Stimulated activated CD8-positive, alpha-beta memory T cell treated with anti-CD3 and anti-CD28 coated beads, Interleukin-4, amount 100 ng/mL, for 1 hour (primary cell): ENCODE data around the gene GPR32.
"Not testable (repeated sequence)": the region's sequence is repeated elsewhere in the genome, so short reads cannot be mapped to it uniquely, and the experiment has no call there.

Experiments
- DNase-seq, 2 donors: peaks; one replicate each; pipeline ENCODE4 v3.0.0-alpha.2; 2020; ENCODE audit warnings: low read depth in 2 of 2, low spot score in 1 of 2

Gene GPR32

DNA sequence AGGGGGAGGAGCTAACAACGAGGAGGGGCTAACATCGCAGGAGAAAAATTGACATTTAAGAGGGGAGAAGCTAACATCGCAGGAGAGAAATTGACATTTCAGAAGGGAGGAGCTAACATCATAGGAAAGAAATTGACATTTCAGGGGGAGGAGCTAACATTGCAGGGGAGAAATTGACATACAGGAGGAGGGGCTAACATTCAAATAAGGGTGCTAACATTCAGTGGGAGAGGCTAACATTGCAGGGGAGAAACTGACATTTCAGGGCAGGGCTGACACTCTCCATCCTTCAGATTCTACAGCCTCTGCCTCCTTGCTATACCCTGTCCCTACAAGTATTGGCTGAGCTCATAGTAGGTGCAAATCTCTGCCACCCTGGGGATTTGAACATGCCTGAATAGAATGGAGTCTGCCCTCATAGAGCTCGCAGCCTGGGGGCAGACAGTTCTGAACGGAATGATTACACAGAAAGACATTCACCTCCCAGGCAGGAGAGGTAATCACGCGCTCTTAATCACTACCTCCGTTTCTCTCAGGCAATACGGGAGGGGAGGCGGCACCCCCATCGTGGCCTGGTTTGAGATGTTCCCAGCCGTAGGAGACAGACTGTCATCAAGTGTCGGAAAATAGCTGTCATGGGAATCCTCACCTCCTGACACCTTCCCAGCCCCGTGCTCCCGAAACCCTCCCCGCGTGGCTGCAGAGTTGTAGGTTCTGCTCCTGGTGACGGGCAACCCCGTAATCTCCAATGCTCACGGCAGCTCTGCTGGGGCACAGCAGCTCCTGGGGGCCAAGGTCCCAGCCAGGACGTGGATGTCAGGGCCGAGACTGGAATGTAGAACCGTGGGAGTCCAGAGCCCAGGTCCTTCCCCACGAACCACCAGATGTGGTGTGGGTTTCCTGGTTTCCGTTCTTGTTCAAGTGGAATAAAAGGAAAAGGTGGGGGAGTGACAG, 9.5 kb downstream of the GPR32 start:
- no peak for DNase-seq

DNA sequence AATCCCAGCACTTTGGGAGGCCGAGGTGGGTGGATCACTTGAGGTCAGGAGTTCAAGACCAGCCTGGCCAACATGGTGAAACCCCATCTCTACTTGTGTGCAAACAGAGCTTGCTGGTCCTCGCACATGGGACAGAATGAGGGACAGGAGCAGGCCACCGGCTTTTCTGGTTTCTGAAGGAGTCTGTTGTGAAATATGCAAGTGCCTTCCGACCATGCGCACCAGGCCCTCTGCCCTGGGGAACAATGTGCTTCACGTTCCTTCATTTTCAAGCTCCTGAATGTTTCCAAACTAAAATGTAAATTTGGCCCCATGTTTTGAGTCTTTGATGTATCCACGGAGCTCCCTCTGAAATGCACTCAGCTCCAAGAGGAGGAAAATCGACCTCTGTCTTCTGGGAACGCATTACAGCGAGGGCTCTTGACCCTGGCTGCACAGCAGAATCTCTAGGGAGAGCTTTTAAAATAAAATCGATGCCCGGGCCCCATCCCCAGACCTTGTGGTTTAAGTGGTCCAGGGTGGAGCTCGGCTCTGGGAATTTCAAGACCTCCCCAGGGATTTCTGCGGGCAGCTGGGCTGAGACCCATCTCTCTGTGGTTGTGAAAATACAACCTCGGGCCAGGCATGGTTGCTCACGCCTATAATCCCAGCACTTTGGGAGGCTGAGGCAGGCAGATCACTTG, 10.6 kb downstream of the GPR32 start:
- DNase-seq: no peak

DNA sequence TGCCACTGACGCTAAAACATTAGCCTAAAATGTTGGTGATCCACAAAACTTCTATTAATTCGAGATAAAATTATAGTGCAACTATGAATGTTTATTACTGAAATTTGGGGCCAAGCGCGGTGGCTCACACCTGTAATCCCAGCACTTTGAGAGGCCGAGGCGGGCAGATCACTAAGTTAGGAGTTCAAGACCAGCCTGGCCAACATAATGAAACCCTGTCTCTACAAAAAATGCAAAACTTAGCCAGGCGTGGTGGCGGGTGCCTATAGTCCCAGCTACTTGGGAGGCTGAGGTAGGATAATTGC, 13.5 kb downstream of the GPR32 start:
- DNase-seq: not testable (repeated sequence)

DNA sequence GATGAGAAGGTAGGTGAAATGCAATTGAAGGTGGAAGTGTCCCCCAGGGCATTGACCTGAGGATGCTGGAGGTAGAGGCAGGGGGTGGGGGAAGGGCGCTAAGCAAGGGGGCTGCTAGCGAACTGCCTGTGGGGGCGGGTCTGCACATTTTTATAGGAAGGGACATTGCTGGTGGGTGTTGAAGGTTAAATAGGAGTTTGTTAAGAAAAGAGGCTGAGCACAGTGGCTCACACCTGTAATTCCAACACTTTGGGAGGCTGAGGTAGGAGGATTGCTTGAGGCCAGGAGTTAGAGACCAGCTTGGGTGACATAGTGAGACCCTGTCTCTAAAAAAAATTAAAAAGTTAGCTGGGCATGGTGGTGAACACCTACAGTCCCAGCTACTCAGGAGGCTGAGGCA, 14.4 kb downstream of the GPR32 start:
- no peak for DNase-seq

DNA sequence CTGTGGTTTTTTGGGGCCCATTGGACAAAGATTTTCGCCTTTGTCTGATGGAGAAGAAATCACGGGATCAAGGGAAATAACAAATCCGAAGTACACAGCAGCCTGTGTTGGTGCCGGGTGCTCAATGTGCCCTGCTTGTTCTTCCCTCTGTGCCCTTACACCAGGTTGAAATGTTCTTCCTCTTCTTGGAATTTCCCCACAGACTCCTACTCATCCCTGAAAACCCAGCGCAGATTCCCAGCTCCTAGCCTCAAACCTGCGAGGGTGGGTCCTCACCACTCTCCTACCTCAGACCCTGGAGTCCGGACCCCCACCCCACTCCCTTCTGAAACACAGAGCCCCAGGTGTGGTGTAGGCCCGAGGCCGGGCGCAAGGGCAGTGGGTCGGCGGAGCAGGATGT, 15.1 kb downstream of the GPR32 start:
- DNase-seq: no peak

DNA sequence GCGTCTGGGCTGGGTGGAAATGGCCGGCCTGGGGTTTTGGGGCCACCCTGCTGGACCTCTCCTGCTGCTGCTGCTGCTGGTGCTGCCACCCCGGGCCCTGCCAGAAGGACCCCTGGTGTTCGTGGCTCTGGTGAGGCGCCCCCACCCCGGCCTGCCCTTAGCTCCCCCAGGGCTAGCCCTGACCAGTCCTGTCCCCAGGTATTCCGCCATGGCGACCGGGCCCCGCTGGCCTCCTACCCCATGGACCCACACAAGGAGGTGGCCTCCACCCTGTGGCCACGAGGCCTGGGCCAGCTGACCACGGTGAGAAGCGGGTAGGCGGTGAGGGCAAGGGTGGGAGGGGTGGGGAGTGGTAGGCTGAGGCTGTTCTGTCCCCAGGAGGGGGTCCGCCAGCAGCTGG, 20.1 kb downstream of the GPR32 start, which contains the start of gene ACP4:
TSS of gene ACP4 (plus strand) at position 20 of the 400 bp plus-strand sequence. CDS start at position 20, 0 bp downstream.
- no peak for DNase-seq

DNA sequence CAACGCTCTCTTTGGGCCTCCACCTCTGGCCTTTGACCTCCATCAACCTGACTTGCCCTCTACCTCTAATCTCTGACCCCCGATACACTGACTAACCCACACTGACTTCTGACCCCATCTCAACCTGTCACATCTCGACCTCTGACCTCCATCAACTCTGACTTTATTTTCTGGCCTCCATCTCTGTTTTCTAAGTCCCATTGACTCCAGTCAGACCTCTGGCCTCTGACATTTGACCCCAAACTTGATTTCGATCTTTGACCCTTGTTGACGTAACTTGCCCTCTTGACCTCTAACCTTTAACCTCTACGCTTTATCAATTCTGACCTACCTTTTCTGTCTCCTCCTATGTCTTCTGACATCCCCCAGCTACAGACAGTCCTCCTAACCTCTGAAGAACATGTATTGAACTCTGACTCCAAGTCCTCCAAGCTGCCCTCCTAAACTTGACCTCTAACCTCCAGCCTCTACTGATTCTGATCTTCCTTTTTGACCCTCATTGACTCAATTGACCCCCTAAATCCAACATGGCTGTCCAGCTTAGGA, 20.7 kb downstream of the GPR32 start:
- no peak for DNase-seq

DNA sequence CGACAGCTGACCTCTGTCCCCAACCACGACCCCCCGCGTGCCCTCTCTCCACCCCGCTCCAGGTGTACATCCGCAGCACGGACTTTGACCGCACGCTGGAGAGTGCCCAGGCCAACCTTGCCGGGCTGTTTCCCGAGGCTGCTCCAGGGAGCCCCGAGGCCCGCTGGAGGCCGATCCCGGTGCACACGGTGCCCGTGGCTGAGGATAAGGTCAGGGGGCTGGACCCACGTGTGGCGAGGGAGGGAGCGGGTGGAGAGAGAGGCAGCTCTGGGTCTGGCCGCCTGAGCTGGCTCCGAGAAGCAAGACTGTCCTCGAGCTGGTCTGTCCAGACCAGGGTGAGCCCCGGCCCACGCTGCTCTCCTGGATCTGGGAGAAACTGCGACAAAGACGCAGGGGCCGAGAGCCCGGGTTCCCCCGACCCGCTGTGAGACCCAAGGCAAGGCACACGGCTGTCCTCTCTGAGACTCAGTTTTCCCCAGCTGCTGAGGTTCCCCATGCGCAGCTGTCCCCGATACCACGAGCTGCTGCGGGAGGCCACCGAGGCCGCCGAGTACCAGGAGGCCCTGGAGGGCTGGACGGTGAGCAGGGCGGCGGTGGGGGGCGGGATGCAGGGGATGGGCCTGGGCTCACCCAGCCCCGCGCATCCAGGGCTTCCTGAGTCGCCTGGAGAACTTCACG, 21.5 kb downstream of the GPR32 start:
- no peak for DNase-seq

DNA sequence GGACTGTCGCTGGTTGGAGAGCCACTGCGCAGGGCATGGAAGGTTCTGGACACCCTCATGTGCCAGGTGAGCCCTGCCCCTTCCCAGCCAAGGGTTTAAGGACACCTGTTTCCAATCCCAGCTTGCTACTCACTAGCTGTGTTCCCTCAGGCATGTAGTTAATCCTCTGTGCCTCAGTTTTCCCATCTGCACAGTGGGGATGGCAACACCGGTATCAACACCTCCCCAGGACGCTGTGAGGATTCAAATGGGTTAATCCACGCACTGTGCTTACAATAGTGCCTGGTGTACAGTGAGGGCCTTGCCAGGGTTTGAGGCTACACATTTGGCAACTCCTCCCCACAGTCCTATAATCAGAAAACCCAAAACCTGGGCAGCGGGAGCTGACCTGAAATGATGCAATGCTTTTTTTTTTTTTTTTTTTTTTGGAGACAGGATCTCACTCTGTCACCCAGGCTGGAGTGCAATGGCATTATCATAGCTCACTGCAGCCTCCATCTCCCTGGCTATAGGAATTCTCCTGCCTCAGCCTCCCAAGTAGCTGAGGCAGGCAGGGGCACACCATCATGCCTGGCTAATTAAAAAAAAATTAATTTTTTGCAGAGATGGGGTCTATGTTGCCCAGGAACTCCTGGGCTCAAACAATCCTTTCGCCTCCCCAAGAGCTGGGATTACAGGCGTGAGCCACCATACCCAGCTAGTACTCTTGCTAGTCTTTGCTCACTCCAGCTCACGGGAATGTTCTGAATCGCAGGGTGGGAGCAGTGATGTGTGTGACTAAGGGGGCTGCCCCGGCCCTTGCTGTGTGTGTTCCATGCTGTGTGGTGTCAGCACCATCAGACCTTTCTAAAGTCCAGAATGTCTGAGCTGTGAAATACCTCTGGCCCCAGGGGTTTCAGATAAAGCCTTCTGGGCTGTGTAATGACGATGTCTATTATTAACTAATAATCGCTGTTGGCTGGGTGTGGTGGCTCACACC, 22.3 kb downstream of the GPR32 start:
- no peak for DNase-seq

DNA sequence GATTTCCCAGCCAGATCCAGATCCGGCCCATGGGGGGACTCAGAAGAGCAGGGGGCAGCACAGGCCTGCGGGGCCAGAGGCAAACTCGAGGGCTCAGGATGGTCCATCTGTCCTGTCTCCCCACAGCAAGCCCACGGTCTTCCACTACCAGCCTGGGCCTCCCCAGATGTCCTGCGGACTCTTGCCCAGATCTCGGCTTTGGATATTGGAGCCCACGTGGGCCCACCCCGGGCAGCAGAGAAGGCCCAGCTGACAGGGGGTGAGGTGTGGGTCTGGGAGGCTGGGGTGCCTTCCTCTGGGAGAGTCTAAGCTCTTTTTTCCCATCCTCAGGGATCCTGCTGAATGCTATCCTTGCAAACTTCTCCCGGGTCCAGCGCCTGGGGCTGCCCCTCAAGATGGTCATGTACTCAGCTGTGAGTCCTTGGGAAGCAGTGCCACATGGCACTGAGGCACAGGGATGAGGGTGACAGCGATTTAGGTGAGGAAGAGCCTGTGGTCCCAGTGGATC, 23.3 kb downstream of the GPR32 start:
- no peak for DNase-seq

DNA sequence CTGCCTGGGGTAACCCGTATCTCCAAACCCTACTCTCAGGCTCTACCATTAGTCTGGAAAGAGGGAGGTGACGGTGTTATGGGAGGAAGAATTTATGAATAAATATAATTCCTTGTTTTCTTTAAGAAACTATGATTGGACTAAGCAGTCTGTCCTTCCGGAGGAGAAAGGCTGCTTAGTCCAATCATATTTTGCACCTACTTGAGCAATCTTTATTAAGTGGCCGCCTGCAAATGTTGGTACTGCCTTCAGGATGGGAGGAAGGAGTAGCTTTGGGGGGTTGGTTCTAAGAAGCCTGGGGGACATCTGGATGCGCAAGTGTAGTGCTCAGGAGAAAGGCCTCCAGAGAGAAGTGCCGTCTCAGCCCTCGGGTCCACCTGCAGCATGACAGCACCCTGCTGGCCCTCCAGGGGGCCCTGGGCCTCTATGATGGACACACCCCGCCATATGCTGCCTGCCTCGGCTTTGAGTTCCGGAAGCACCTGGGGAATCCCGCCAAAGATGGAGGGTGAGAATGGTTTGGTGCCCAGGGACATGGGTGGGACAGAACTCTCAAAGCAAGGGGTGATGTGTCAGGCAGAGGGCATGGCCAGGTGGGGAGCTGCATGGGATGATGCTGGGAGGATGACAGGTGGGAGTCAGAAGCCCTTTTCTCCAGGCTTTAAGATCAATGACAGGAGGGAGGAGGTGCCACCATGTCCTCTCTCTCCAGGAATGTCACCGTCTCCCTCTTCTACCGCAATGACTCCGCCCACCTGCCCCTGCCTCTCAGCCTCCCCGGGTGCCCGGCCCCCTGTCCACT, 24.0 kb downstream of the GPR32 start:
- DNase-seq: no peak

DNA sequence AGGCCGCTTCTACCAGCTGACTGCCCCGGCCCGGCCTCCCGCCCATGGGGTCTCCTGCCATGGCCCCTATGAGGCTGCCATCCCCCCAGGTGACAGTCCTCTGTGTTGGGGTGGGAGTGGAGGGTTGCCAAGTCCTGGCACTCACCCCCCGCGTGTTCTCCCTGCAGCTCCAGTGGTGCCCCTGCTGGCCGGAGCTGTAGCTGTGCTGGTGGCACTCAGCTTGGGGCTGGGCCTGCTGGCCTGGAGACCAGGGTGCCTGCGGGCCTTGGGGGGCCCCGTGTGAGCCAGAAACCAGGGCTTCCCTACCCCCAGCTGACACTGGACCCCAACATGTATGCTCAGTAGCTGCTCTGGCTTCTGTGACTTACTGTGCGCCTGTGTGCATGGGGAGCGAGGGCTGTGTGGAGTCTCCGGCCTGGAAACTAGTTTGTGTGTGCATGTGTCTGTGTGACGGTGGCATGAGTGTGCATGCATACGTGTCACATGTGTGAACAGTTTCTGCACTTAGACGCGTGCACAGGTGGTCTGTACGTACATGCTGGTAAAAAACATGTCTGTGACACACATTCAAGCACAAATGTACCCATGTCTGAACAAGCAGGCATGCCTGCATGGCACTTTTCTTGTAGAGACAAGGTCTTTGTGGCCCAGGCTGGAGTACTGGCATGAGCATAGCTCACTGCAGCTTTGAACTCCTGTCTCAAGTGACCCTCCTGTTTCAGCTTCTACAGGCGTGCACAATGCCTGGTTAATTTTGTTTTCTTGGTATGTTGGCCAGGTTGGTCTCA, 24.8 kb downstream of the GPR32 start:
- DNase-seq: no peak

DNA sequence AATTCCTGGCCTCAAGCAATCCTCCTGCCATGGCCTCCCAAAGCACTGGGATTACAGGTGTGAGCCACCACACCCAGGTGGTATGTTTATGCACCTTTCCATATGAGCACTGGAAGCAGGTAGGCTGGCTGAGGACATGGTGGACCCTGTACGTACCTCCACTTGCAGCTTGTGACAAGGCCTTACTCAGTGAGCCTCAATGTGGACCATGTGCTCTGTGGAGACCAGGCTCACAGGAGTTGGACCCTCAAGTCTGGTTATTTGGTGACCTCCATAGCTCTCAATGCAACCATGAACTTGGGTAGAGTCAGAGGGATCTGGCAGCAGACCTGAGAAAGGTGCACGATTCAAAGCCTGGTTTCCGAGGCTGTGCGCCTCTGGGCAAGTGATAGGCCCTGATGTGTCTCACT, 25.4 kb downstream of the GPR32 start:
- no peak for DNase-seq

DNA sequence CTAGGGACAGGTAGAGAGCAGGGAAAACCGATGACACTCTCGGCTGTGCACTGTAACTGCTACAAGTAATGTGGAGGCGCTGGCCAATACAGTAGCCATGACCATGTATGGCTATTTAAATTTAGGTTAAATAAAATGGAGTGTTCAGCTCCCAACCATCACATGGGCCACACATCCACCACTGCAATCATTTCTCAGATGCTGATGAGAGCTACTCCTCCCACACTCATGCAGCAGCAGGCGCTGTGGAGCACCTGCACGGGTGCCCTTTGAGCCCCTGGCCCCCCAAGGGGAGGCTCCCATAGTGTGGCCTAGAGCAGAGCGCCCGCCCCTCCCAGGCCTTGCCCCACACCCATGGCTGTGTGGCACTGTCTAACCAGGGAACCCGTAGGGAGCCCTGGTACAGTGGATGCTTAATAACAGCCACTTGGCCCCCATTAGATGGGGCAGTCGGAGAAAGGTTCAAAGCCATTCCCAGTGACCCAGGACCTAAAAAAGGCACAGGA, 25.9 kb downstream of the GPR32 start:
- no peak for DNase-seq

DNA sequence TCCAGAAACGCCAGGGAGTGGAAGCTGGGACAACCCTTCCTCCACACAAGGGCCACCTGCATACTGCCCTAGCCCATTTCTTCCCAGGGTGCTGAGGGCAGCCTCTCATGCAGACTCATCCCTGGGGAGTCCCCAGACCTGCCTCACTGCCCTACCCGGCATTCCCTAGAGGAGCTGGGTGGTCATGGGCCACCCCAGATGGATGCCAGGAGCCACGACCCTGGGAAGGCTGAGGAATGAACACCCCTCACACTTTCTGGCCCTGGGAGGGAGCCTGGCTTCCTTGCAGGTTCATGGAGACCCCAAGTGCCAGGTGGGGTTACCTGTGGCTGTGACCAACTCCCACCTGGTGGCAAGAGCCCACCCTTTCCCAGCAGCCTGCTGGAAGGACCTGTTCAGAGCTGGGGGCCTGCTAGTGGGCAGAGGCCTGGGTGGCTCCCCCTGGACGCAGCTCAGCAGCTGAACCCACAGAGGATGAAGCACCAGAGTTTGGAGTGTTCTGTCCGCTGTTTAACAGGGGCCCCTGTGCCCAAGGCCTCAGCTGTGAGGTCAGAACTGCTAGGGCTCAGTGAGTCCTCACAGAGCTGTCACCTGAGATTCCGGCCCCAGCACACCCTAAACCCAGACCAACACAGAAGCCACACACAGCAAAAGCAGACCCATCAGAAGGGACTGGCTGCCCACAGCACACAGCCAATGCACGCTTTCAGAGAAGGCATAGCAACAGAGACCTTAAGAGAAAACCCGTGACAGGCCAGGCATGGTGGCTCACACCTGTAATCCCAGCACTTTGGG, 26.6 kb downstream of the GPR32 start:
- DNase-seq: no peak

DNA sequence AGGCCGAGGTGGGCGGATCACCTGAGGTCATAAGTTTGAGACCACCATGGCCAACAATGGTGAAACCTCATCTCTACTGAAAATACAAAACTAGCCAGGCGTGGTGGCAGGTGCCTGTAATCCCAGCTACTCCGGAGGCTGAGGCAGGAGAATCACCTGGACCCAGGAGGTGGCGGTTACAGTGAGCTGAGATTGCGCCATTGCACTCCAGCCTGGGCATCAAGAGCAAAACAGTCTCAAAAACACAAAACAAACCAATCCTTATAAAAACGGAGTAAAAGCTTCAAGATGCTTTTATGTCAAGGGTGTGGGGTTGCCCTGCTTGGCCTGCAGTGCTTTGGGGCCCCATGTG, 27.1 kb downstream of the GPR32 start:
- DNase-seq: no peak

DNA sequence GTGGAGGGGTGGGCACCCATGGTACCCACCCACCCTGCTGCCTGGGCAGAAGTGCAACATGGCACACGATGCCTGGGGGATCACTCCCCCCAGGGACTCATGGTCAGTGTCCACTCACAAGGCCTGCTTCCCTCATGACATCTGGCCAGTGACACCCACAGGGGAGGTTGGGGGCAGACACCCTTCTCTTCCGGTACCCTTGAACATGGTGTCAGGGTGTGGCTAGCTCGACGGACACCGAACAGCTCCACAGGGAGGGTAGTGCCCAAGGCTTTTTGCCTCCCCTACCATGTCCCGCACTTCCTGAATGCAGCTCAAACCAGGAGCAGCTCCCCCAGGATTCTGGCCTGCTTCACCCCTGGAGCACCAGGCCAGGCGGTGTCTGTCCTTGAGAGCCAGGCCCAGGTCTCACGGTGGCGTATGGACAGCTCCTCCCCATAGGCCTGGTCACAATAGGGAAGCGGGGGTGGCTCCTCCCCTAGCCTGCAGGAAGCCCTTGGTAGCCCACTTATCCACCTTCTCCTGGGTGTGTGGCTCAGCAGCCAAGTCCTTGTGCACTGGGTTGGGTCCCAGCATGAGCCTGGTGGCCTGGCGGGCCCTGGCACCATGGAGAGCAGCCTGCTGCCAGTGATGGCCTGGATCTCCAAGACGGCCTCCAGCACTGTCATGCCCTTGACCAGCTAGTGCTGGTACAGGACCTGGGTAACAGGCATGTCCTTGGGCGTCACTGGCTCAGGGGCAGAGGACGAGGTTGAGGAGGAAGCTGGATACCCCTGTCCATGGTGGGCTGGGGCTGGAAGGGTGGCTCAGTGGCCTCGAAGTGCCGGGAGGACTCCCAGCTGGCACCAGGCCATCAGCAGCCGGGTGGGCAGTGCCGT, 27.8 kb downstream of the GPR32 start:
- DNase-seq: no peak
